ENCODE data around the gene PITPNM2.

GRCh38 chr12:123153906-123154305 is 3.0 kb upstream of the PITPNM2 start:
- TF ChIP-seq CTCF (IDR thresholded peaks at IDR 0.05; ENCODE audit: control extremely low read depth in 1 of 3, insufficient read depth in 1 of 3, low read depth in 1 of 3, low read length in 3 of 3) (no peak), EZH2 (IDR thresholded peaks at IDR 0.05; ENCODE audit: low read depth, low read length, severe bottlenecking) (no peak), POLR2AphosphoS5 (IDR thresholded peaks at IDR 0.05; ENCODE audit: low read depth, low read length) (no peak), TAF1 (IDR thresholded peaks at IDR 0.05; ENCODE audit: low read depth, low read length) (no peak), KDM4A (IDR thresholded peaks at IDR 0.05; ENCODE audit: low read depth, low read length, severe bottlenecking) (no peak), POLR2A (IDR thresholded peaks at IDR 0.05; ENCODE audit: control extremely low read depth in 1 of 2, low read depth in 2 of 2, low read length in 2 of 2) (no peak), SIN3A (conservative IDR thresholded peaks at IDR 0.05 in 1 of 2, IDR thresholded peaks at IDR 0.05 in 1 of 2; ENCODE audit: low read depth in 1 of 2, low read length in 2 of 2) (no peak), CHD2 (IDR thresholded peaks at IDR 0.05; ENCODE audit: low read length) (no peak), E2F6 (IDR thresholded peaks at IDR 0.05) (no peak)

All from H1 (cell line).